DMS153 treated with DMSO at 0.1 percent for 48 hours (cell line): ENCODE results near the gene UQCRC1.

Source experiments
- DNase-seq: peaks from one replicate; lab custom pipeline; 2025; ENCODE audit not compliant: unreplicated experiment; lab: John Stamatoyannopoulos, UW

Gene UQCRC1

GRCh38 chr3:48633743-48634142 lies 24.3 kb upstream of the UQCRC1 start:
- no peak for DNase-seq

DNA sequence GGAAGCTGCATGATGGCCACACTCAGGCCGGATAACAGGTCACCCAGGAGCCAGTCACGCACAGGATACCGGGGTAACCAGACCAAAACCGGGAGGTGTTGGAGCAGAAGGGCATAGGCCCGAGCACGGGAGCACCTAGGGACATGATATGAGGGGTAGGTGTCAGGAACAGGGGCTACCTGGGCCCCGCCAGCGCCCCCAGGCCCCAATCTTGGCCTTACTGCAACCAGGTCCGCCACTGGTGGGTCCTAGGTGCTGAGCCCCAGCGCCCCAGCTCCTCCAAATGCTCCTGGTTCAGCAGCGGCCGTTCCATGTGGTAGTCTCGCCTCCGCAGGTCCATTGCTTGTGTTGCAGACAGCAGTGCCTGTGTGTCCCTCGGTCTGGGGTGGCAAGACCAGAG lies 23.8 kb upstream of the UQCRC1 start:
- DNase-seq: no peak

- no peak for DNase-seq
Observed at GRCh38 chr3:48631516-48632448, 22.3 kb upstream of the UQCRC1 start.

DNA sequence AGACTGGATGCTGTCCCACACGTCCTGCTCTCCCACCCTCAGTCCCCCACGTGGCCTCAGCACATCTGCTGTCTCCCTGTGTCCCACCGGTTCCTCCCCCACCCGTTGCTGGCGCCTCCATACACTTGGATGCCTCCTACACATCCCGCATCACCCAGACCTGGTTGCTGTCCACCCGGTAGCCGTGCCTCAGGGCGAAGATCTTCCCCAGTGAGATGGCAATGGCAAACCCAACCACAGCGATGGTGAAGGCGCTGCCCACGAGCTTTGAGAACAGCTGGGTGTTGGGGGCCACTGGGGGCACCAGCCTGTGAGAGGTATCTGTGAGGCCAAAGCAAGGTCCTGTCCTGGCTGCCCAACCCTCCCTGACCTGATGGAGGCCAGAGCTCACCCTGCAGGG lies 21.4 kb upstream of the UQCRC1 start:
- no peak for DNase-seq

DNA sequence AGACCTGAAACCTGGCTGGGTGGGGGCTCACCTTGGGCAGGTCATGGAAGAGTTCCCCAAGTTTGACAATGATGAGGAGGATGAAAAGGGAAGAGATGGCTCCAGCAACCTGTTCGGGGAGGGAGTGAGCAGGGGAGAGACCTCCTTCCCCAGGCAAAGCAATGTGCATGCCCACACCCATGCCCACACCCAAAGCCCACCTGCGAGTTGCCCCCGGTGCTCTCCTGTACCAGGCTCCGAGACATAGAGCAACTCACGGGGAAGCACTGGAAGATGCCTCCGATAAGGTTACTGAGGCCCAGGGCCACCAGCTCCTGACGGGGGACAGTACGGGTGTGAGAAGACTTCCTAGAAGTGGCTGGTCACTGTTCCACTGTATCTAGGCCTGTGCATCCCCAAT lies 21.0 kb upstream of the UQCRC1 start:
- no peak for DNase-seq

DNA sequence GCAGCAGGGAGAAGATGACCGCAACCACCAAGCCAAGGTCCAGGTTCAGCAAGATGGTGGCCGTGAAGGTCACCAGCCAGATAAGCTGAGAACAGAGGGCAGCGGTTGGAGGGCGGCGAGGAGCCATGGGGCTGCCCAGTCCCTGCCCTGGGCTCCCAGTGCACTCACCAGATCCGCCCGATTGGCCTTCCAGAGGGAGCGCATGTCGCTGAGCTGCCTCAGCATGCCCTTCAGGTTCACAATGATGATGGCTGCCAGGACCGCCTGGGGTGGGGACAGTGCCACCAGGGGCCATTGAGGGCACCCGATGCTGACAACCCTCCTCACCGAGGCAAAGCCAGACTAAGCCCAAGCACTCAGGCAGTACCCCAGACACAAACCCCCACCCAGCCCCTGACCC lies 20.4 kb upstream of the UQCRC1 start:
- no peak for DNase-seq

DNA sequence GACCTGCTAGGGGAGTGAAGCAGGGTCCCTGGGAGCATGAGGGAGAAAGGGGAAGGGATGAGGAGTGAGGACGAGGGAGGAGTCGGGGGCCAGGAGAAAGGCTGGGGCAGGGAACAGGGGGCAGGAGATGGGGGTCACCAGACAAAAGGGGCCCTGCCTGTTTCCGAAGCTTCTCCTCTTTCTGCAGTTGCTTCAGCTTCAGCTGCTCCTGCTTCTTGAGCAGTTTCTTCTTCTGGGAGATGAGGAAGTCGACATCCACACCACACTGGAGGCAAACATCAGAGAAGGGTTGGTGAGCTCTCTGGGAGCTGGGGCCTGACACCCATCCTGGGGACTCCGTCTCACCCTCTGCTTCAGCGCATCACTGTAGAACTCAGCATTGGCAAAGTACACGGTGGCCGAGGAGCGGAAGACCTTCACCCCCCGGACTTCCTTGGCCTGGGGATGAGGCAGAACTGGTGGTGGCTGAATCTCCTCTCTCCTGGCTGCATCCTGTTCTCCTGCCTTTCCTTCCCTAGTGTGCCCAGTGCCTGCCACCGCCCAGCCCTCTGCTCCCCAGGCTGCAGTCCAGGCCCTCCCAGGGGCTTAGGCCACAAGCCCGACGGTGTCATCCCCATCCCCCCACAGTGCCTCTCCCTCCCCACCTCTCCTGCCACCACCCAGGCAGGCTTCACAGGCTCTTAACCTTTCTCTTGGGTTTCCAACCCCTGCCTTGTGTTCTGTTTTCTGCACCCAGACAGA lies 19.0 kb upstream of the UQCRC1 start:
- no peak for DNase-seq

DNA sequence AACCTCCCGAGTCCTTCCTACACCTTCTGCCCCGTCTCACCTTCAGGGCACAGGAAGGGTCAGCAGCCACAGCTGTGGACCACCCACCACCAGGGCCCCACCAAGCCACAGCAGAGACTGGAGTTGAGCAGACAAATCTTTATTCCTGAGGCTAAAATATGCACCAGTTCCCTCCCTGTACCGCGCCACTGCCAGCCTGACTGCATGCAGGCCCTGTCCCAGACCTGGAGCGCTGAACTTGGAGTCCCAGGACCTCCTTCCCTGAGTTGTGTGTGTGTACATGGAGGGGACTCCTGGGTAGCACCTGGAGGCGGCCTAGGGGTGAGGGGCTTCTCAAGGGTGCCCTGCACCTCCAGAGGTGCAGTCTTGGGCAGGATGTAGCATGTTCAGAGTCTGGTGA lies 16.2 kb upstream of the UQCRC1 start:
- DNase-seq: no peak

DNA sequence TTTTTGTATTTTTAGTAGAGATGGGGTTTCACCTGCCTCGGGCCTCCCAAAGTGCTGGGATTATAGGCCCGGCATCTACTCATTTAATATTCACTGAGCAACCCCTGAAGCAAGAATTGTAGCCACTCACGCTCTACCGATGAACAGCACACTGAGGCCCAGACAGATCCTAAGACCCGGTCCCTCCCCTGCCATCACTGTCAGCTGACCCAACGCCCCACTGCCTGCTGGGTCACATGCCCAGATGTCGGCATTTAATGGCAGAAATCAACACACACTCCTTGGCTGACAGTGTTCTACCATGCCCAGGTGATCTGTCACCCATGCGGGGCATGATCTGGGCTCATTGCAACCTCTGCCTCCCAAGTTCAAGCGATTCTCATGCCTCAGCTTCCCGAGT lies 15.3 kb upstream of the UQCRC1 start:
- DNase-seq: no peak

DNA sequence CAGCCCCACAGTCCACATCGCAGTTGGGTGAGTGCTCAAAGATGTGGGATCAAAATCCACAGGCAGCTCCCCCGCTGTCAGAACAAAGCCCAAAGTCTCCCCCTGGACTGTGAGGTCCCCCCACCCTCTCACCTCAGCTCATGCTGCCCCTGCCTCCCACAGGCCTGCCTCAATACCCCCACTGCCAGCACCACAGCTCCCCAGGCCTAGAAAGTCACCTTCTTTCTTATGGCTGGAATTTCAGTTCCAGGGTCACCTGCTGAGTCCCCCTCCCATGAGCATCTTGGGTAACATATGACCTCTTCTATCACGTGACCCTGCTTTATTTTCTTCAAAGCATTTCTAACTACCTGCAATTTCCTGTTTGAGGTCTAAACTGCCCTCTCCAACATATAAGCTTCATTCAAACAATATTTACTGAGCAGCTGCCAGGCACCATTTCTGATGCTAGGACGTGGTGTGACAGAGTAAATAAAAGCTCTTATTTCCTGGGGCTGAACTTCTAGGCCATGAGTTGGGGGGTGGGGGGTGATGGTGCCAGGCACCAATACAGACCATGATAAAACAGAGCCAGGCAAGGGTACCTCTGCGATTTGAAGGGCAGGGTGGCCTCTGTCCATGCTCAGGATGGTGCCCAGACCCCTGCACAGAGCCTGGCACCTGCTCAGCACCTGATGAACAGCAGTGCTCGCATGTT lies 14.6 kb upstream of the UQCRC1 start:
- peak; percentile 59 for DNase-seq

DNA sequence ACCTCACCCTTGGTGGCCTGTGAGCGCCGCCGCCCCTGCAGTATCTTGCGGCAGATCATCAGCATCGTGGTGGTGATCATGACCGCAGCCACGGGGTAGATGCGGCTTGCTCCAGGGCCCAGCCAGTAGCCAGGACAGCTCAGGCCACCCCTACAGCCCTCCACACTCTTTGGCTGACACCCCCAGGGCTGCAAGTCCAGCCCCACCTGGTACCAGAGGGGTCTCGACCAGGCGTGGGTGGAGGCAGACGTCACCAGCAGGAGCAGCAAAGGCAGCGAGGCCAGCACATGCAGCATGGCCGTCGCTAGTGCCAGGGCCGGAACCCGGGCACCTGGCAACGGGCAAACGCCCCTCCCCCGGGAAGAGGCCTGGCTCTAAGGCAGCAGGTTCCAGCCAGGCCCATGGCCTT lies 12.0 kb upstream of the UQCRC1 start, which contains the start of gene TMEM89:
TMEM89 (minus strand) TSS at position 309 of the 409 bp plus-strand sequence; CDS start at position 296, 13 bp downstream.
- DNase-seq: no peak

DNA sequence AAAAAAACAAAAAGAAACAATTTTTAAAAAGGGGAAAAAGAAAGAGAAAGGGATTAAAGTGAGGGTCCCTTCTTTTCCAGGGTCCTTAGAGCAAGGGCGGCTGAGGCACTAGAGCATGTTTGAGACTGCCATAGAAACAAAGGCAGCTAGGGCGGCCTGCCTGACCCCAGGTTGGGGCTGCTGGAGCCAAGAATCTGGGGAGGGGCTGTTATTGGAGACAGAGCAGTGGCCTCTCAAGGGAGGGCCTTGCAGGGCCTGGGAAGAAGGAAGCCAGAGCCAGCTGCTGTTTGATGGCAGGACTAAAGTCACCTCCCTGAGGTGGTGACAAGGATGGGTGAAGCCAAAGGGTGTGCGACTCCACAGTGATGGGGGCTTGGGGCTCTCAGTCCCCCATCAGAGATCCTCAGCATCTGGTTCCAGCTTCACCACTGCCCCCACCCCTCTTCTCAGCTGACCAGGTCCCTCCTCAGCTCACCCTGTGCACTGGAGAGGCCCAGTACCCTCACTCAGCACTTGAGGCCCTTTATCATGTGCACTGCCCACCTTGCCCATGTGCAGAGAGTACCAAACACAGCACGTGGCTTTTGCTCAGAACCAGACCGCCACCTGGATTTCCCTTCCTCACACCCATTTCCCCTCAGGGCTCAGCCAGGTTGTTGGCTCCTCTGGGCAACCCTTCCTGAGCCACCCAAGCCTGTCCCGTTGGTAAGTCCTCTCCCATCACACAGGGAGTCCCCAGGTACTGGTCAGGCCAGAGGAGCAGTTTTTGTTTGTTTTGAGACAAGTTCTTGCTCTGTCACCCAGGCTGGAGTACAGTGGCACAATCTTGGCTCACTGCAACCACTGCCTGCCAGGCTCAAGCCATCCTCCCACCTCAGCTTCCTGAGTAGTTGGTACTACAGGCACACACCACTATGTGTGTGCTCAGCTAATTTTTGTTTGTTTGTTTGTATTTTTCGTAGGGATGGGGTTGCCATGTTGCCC lies 10.4 kb upstream of the UQCRC1 start:
- DNase-seq: no peak

DNA sequence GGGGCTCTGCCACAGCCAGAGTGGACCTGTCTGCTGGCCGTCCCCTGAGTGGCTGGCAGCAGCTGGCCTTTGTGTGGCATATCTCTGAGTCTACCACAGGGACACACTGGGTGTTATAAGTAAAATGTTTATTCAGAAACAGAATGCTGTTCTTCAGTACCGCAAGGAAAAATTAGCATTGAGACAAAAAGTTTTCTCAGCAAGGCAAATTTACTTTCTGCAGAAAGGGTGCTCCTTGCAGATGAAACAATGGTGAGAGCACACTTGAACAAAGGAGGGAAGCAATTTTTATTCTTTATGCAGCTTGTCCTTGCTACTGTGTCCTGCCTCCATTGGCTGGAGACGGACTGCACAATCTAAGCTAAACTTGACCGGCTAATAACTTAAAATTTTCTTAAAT lies 8.1 kb upstream of the UQCRC1 start:
- no peak for DNase-seq

GRCh38 chr3:48614044-48614443 lies 4.6 kb upstream of the UQCRC1 start:
- DNase-seq: no peak

DNA sequence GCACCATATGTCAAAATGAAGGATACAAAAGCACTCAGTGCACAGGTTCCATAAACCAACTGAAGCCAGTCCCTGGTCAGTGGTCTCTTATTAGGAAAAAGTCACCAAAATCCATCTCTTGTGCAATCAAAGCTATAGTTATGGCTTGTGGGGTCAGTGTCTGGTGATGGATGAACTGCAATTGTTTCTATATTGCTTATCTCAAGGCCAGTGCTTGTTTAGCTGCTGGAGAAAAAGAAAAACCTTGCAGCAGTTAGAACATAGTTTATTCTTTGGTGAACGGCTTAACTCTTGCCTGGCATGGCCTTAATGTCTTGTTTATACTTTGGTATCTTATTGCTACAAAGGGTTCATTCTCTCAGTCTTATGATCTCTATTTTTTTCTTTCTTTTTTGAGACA lies 2.9 kb upstream of the UQCRC1 start:
- DNase-seq: no peak

DNA sequence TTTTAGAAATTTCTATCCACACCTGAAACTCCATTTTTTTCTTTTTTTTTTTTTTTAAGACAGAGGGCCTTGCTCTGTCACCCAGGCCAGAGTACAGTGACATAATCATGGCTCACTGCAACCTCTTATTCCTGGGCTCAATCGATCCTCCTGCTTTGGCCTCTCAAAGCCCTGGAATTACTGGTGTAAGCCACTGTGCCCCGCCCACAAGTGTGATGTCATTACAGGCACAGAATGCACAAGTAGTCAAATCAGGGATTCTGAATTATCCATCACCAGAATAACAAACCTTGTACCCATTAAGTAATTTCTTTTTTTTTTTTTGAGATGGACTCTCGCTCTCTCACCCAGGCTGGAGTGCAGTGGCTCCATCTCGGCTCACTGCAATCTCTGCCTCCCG lies 1.9 kb downstream of the UQCRC1 start:
- DNase-seq: no peak

- no peak for DNase-seq
Observed at GRCh38 chr3:48601622-48601994, 7.8 kb downstream of the UQCRC1 start.

DNA sequence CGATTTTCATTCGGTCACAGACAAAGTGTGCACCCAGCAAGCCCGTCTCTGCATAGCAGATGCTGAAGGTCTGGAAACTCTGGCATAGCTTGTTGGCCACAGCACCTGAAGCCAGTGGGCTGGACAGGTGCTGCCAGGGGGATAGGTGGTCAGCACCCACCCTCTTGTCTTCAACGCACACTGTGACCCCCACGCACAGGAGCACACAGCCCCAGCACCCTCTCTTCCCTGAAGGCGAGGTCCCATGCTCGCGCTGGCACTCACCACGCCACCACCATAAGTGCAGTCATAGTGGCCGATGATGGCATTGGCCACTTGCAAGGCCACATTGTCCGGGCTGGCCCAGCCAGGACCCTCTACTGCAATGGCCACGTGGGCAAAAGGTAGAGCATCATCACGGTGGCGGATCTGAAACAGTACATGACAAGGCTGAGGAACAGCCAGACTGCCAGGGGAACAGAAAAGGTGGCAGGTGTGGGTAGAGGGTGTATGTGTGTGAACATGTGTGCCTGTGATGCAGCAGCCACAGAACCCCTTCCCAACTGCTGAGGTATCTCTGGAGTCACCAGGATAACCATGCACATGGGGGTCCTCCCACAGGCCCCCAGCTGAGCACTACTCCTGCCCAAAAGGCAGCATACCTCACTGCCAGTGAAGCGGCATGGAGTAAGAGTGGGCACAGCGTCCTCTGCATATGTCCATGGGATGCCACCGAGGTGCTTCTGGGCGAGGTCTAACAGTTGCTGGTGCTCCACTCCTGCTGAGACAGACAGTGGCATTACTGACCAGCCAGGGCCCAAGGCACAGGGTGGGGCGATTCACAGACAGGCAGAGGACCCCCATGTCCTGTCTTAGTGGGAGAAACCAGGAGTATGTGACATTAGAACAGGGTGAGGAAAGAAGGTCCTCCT lies 8.5 kb downstream of the UQCRC1 start:
- DNase-seq: no peak

- no peak for DNase-seq
Observed at GRCh38 chr3:48599509-48600285, 9.7 kb downstream of the UQCRC1 start.
